OCI-LY3 (cell line): Measurements from ENCODE around the gene VPS13D.

Source experiments
- H2AFZ ChIP-seq: fragments of 200-600, 300-600 bp; shearing (Covaris generic); 2 replicates; pipeline ENCODE4 v1.6.0; 2014; ENCODE audit warnings: antibody characterized with exemption, low read depth, low read length
- H3K27ac ChIP-seq: fragments of 200-600, 300-600 bp; sonication (generic); 2 replicates; pipeline ENCODE4 v1.5.1; 2014; ENCODE audit warnings: mild to moderate bottlenecking, low read length, moderate library complexity, mixed read lengths
- H3K27me3 ChIP-seq: fragments of 200-600, 300-600 bp; sonication (generic); 2 replicates; pipeline ENCODE4 v1.6.1; 2014; ENCODE audit warnings: low read depth, low read length, mixed read lengths
- H3K36me3 ChIP-seq: fragments of 200-600, 300-600 bp; sonication (generic); replicated peaks from 2 replicates; pipeline ENCODE3; 2014; ENCODE audit warnings: low read depth, low read length, mixed read lengths
- H3K4me1 ChIP-seq: fragments of 300-600, 200-600 bp; sonication (generic); 2 replicates; pipeline ENCODE4 v1.6.1; 2014; ENCODE audit warnings: low read length, mixed read lengths
- H3K4me2 ChIP-seq: fragments of 200-600, 300-600 bp; sonication (generic); 2 replicates; pipeline ENCODE4 v1.6.1; 2014; ENCODE audit warnings: low read length, mixed read lengths
- H3K4me3 ChIP-seq: fragments of 300-600, 200-600 bp; sonication (generic); 2 replicates; pipeline ENCODE4 v1.5.1; 2014; ENCODE audit warnings: antibody characterized with exemption, mild to moderate bottlenecking, low read length, moderate library complexity
- H3K79me2 ChIP-seq: fragments of 300-600, 200-600 bp; shearing (Covaris generic); 2 replicates; pipeline ENCODE4 v1.6.1; 2014; ENCODE audit warnings: mild to moderate bottlenecking, low read length, mixed read lengths
- H3K9ac ChIP-seq: fragments of 300-600, 200-600 bp; shearing (Covaris generic); 2 replicates; pipeline ENCODE4 v1.6.0; 2014; ENCODE audit warnings: mild to moderate bottlenecking, low read length, moderate library complexity
- H3K9me3 ChIP-seq: fragments of 200-600, 300-600 bp; shearing (Covaris generic); 2 replicates; pipeline ENCODE4 v1.6.1; 2014; ENCODE audit warnings: low read length, mixed read lengths; ENCODE audit not compliant: insufficient read depth
- H4K20me1 ChIP-seq: fragments of 200-600, 300-600 bp; sonication (generic); 2 replicates; pipeline ENCODE4 v1.6.1; 2016; ENCODE audit warnings: low read length, mixed read lengths; ENCODE audit not compliant: insufficient read depth
- CTCF ChIP-seq: fragments of 200-600, 300-600 bp; sonication (generic); IDR thresholded peaks from 2 replicates; pipeline ENCODE4 v1.5.1; 2014; ENCODE audit warnings: antibody characterized with exemption, low read length, low read depth
- EZH2phosphoT487 ChIP-seq: fragments of 200-600 bp; shearing (Covaris generic); IDR thresholded peaks from 2 replicates; pipeline ENCODE4 v1.6.1; 2018; ENCODE audit warnings: antibody characterized with exemption, mixed run types, low read depth

Gene VPS13D

GRCh38 chr1:12435639-12436344, 206.0 kb downstream of the VPS13D start:
- Histone ChIP-seq H3K79me2 (no peaks in the 10 kb centered on the region), H3K4me1 (peaks cover 38% of the 10 kb centered on the region), H3K27ac (no peak overlapping the region), H3K36me3 (peaks cover 3% of the 10 kb centered on the region), H3K9me3 (no peaks in the 10 kb centered on the region), H3K27me3 (no peaks in the 10 kb centered on the region), H3K9ac (no peak overlapping the region), H3K4me2 (peak overlapping the region; percentile 54), H2AFZ (no peak overlapping the region), H3K4me3 (0 out of 2 replicates have a peak overlapping the region, but pooled peaks have one; percentile 18), H4K20me1 (peaks cover 24% of the 10 kb centered on the region)
- TF ChIP-seq CTCF (no peak), EZH2phosphoT487 (no peak)

- Histone ChIP-seq H3K9ac (no peak overlapping the region), H3K27me3 (no peaks in the 10 kb centered on the region), H3K4me3 (no peak overlapping the region), H3K27ac (no peak overlapping the region), H2AFZ (no peak overlapping the region), H3K9me3 (no peaks in the 10 kb centered on the region), H3K4me1 (peaks cover 38% of the 10 kb centered on the region), H3K36me3 (peaks cover 3% of the 10 kb centered on the region), H3K79me2 (no peaks in the 10 kb centered on the region), H4K20me1 (peaks cover 24% of the 10 kb centered on the region), H3K4me2 (0 out of 2 replicates have a peak overlapping the region, but pooled peaks have one; percentile 54)
- TF ChIP-seq EZH2phosphoT487 (no peak), CTCF (no peak)
These were observed 206.5 kb downstream of the VPS13D start for GRCh38 chr1:12436345-12436658.

GRCh38 chr1:12436817-12437599, 207.2 kb downstream of the VPS13D start:
- no peaks in the 10 kb centered on the region for H3K27me3 ChIP-seq
- no peaks in the 10 kb centered on the region for H3K79me2 ChIP-seq
- H3K4me1 ChIP-seq = peaks cover 38% of the 10 kb centered on the region
- H3K4me3 ChIP-seq = no peak overlapping the region
- no peak overlapping the region for H3K4me2 ChIP-seq
- peaks cover 24% of the 10 kb centered on the region for H4K20me1 ChIP-seq
- H3K36me3 ChIP-seq = peaks cover 3% of the 10 kb centered on the region
- TF ChIP-seq EZH2phosphoT487 (no peak), CTCF (no peak)
- no peaks in the 10 kb centered on the region for H3K9me3 ChIP-seq
- H2AFZ ChIP-seq = no peak overlapping the region
- H3K9ac ChIP-seq = no peak overlapping the region
- no peak overlapping the region for H3K27ac ChIP-seq

GRCh38 chr1:12437629-12438028, 207.8 kb downstream of the VPS13D start:
- Histone ChIP-seq H3K79me2 (no peaks in the 10 kb centered on the region), H3K9ac (no peak overlapping the region), H3K36me3 (peaks cover 3% of the 10 kb centered on the region), H3K4me3 (no peak overlapping the region), H3K4me1 (peaks cover 38% of the 10 kb centered on the region), H4K20me1 (peaks cover 24% of the 10 kb centered on the region), H2AFZ (no peak overlapping the region), H3K27ac (no peak overlapping the region), H3K4me2 (no peak overlapping the region), H3K9me3 (no peaks in the 10 kb centered on the region), H3K27me3 (no peaks in the 10 kb centered on the region)
- TF ChIP-seq EZH2phosphoT487 = no peak
- TF ChIP-seq CTCF = no peak
